VCaP (cell line): Measurements from ENCODE around the gene GATA2.
A peak's percentile ranks its signal among the peaks of the same experiment; 100 is the strongest.

ENCODE experiments used
- H3K27ac ChIP-seq: fragments of 450-650 bp; 2 replicates; pipeline ENCODE4 v1.5.1; 2017
- TF ChIP-seq, protein P1 (sequence below): fragments of 450-650 bp; conservative IDR thresholded peaks from 2 replicates; pipeline ENCODE4 v1.5.1; 2017; ENCODE audit warnings: mild to moderate bottlenecking, moderate library complexity

Gene GATA2

DNA sequence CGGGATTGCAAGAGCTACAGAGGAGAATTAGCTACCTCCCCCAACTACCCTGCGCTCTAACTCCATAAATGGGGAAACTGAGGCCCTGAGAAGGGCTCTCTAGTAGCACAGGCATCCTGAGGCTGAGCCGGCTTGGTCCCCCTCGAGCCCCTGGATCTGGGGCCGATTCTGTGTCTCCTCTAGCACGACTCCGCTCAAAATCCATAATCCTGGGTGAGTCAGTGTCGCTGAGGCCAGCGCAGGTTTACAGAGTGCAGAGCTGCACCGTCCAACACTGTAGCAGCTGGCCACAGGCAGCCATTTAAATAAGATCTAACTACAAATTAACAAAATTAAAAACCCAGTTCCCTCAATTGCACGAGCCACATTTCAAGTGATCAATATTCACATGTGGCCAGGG is 10.8 kb downstream of the GATA2 start:
- peak overlapping the region; percentile 98 for H3K27ac ChIP-seq
- TF ChIP-seq, protein P1, sequence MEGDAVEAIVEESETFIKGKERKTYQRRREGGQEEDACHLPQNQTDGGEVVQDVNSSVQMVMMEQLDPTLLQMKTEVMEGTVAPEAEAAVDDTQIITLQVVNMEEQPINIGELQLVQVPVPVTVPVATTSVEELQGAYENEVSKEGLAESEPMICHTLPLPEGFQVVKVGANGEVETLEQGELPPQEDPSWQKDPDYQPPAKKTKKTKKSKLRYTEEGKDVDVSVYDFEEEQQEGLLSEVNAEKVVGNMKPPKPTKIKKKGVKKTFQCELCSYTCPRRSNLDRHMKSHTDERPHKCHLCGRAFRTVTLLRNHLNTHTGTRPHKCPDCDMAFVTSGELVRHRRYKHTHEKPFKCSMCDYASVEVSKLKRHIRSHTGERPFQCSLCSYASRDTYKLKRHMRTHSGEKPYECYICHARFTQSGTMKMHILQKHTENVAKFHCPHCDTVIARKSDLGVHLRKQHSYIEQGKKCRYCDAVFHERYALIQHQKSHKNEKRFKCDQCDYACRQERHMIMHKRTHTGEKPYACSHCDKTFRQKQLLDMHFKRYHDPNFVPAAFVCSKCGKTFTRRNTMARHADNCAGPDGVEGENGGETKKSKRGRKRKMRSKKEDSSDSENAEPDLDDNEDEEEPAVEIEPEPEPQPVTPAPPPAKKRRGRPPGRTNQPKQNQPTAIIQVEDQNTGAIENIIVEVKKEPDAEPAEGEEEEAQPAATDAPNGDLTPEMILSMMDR, result no peak

DNA sequence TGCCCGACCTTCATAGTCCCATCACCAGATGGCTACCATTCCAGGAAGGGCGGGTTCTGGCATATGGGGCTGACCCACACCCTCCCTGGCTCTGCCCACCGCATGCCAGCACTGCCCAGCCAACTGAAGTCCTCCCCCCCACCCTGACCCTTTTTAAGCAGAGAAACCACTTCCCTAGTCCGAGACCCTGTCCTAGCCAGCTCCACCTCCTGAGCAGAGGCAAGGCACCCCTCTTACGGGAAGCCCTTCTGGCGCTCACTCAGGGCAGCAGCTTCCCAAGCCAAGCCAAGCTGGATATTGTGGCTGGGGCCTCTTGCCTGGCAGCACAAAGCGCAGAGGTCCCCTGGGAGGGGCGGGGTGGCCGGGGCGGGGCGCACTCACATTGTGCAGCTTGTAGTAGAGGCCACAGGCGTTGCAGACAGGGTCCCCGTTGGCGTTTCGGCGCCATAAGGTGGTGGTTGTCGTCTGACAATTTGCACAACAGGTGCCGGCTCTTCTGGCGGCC is 11.5 kb downstream of the GATA2 start:
- TF ChIP-seq, protein P1, result no peak
- H3K27ac ChIP-seq, result peak overlapping the region; percentile 98

DNA sequence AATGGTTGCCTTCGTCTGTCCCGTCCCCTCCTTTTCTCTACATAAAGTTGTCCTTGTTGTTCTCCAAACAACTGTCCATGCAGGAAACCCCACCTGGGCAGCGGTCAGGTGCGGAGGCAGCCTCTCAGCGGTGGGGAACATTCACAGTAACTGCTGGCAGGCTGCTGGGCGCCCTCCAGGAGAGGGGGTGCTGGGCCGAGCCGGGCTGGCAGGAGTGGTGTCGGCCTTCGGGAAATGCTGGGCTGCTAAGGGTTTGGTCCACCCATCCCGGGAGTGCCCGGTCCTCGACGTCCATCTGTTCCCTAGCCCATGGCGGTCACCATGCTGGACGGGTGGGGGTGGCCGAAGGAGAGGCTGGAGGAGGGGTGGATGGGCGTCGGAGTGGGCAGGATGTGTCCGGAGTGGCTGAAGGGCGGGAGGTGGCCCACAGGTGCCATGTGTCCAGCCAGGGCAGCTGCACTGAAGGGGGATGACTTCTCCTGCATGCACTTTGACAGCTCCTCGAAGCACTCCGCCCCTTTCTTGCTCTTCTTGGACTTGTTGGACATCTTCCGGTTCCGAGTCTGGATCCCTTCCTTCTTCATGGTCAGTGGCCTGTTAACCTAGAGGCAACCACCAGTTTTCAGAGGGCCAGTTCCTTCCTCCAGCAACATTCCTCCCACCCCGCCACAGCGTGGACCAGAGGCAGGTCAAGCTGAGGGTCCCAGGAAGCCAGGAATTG is 12.1 kb downstream of the GATA2 start:
- H3K27ac ChIP-seq, result peak overlapping the region; percentile 98
- TF ChIP-seq, protein P1, result no peak

DNA sequence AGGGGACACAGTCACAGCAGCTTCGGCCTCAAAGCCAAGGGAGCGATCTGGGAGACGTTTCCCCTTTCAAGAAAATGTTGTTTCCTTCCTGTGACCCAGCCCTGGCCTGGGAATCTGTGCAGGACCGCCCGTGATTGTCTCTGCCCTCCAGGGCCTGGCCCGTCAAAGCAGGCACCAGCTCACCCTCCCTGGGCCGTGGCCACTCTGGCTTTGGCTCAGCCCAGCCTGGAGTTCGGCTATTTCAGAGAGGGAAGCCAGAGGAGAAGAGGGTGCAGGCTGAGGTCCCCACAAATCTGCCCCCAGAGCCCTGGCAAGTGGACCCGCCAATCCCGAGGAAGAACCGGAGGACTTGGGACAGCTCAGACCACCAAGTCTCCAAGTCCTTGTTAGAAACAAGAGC is 12.7 kb downstream of the GATA2 start:
- TF ChIP-seq, protein P1, result no peak
- H3K27ac ChIP-seq, result peak overlapping the region; percentile 98; the same call in 1 of the 2 replicates

DNA sequence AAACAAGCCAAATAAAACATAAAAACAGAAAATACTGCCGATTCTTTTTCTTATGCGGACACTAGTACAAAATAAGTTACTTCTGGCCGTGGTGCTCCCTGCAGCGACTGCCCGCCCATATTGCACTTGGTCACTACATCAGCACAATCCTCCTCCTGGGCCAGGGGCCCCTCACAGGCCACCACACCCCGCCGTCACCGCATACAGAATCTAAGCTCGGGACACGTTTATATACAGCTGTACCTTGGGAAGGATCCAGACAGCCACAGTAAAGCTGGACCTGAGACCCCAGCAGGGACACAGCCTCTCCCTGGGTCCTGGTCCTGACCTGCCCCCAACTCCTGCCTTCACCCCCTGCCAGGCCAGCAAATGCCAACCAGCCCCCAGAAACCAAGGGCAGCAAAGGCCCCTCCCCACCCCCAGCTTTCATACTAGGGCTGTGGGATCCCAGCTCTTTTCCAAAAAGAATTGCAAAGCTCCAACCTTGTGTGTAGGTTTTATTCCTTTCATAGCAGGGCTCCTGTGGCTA is 13.4 kb downstream of the GATA2 start:
- TF ChIP-seq, protein P1, result no peak
- peak overlapping the region; percentile 98; the same call in 1 of the 2 replicates for H3K27ac ChIP-seq

DNA sequence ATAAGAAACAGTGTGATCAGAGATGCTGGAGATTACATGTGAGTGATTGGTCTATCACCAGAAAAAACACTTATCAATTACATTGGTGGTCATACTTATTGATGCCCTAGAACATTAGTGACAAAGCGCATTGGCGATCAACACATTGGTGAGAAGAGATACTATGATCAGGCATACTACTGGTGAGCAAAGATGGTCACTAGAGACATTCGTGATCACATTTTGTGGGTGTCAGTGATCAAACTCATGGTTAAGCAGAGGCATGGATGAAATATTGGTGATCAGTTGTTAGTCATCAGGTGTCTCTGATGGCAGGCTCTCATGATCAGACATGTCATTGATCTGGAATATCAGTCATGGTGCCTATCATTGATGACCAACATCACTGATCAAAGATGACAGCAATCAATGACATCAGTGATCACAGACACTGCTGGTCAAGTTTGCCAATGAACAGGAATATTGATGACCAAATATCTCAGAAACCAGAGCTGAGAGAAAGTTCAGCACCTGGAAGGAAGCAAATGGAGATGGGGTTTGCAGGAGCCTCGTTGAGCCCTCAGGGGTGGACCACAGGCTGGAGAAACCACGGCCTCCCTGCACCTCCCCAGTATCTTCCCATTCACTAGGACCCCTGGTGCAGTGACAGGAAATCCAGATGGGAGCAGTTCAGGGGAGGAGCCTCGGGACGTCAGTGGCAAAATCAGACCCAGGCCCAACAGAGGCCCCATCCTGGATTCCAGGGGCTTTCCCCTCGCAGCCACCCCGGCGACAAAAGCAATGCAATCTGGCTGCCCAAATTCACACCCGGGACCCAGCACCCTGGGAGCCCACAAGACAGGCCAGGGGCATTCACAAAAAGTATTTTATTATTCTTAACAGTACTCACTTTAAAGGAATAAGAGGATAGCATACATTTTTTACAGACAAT is 14.2 kb downstream of the GATA2 start:
- H3K27ac ChIP-seq, result no peak overlapping the region
- TF ChIP-seq, protein P1, result no peak

DNA sequence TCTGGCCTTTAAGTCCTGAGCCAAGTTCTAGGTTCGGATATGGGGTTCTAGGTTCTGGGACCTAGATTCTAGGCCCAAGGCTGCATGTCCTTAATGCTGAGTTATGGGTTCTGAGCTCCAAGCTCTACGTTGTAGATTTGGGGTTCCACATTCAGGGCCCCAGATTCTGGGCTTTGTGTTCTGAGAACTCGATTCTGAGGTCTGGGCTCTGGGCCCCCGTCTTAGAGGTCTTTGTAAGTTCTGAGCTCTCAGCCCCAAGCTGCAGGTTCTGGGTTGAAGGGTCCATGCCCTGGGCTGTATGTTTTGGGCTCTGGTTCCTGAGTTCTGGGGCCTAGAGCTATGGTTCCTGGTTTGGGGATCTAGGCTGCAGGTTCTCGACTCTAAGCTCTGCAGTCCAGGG is 16.3 kb downstream of the GATA2 start:
- H3K27ac ChIP-seq, result no peak overlapping the region
- TF ChIP-seq, protein P1, result no peak
